Ishikawa (cell line): ENCODE results near the gene NBEAL2.

ENCODE experiments used
- CREB1 ChIP-seq: IDR thresholded peaks from 2 replicates; pipeline ENCODE4 v1.6.1; 2012; ENCODE audit warnings: low read depth
- EGR1 ChIP-seq: IDR thresholded peaks from 2 replicates; pipeline ENCODE4 v1.6.1; 2012
- EP300 ChIP-seq: IDR thresholded peaks from 2 replicates; pipeline ENCODE4 v1.6.1; 2012; ENCODE audit warnings: borderline replicate concordance
- FOXM1 ChIP-seq: IDR thresholded peaks from 2 replicates; pipeline ENCODE4 v1.6.1; 2012; ENCODE audit warnings: low read depth, borderline replicate concordance
- RAD21 ChIP-seq: IDR thresholded peaks from 2 replicates; pipeline ENCODE4 v1.6.1; 2012; ENCODE audit warnings: low read depth
- TAF1 ChIP-seq: IDR thresholded peaks from 2 replicates; pipeline ENCODE4 v1.6.1; 2012; ENCODE audit warnings: low read depth, mild to moderate bottlenecking
- TCF12 ChIP-seq: IDR thresholded peaks from 2 replicates; pipeline ENCODE4 v1.6.1; 2012; ENCODE audit warnings: low read depth
- TEAD4 ChIP-seq: IDR thresholded peaks from 2 replicates; pipeline ENCODE4 v1.6.1; 2012
- YY1 ChIP-seq: IDR thresholded peaks from 2 replicates; pipeline ENCODE4 v1.6.1; 2012; ENCODE audit warnings: low read depth
- ZBTB7A ChIP-seq: IDR thresholded peaks from 2 replicates; pipeline ENCODE4 v1.6.1; 2012; ENCODE audit warnings: low read depth
- TF ChIP-seq, protein P1 (sequence below): IDR thresholded peaks from 2 replicates; pipeline ENCODE4 v1.6.1; 2012
- TF ChIP-seq, protein P2 (sequence below): IDR thresholded peaks from 2 replicates; pipeline ENCODE4 v1.6.1; 2012
- TF ChIP-seq, protein P3 (sequence below): IDR thresholded peaks from 2 replicates; pipeline ENCODE4 v1.6.1; 2012; ENCODE audit warnings: low read depth, mild to moderate bottlenecking

DNA sequence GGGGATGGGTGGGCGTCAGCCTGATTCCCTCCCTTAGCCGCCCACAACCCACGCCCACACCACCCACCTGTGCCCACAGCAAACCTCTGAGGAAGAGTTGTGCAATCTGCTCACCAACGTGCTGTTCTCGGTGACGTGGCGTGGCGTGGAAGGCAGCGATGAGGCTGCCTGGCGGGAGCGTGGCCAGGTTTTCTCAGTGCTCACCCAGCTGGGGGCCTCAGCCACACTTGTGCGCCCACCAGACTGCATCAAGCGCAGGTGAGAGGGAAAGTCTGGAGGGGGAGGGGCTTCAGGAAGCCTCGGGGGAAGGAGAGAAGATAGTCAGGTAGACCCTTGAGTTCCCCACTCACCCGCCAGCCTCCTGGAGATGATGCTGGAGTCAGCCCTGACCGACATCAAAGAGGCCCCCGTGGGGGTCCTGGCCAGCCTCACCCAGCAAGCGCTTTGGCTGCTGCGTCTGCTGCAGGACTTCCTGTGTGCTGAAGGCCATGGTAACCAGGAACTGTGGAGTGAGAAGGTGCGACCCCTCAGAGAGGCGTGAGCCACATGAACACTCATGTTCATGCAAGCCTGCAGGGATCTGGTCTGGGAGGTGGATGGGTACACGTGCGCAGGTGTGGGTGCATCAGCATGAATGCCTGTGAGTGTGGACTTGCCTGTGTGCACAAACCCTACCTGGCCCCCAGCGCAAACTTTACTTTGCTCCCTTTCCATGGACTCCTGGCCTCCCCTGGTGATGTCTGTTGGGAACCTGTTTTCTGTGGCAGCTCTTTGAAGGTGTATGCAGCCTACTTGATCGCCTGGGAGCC lies 21.7 kb downstream of the NBEAL2 start:
- TF ChIP-seq FOXM1: no peak
- TF ChIP-seq EP300: no peak
- TF ChIP-seq, protein P1, sequence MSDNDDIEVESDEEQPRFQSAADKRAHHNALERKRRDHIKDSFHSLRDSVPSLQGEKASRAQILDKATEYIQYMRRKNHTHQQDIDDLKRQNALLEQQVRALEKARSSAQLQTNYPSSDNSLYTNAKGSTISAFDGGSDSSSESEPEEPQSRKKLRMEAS: no peak
- no peak for TF ChIP-seq YY1
- no peak for TF ChIP-seq RAD21
- no peak for TF ChIP-seq EGR1
- TF ChIP-seq, protein P2, sequence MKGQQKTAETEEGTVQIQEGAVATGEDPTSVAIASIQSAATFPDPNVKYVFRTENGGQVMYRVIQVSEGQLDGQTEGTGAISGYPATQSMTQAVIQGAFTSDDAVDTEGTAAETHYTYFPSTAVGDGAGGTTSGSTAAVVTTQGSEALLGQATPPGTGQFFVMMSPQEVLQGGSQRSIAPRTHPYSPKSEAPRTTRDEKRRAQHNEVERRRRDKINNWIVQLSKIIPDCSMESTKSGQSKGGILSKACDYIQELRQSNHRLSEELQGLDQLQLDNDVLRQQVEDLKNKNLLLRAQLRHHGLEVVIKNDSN: no peak
- no peak for TF ChIP-seq TAF1
- TF ChIP-seq CREB1: no peak
- TF ChIP-seq, protein P3, sequence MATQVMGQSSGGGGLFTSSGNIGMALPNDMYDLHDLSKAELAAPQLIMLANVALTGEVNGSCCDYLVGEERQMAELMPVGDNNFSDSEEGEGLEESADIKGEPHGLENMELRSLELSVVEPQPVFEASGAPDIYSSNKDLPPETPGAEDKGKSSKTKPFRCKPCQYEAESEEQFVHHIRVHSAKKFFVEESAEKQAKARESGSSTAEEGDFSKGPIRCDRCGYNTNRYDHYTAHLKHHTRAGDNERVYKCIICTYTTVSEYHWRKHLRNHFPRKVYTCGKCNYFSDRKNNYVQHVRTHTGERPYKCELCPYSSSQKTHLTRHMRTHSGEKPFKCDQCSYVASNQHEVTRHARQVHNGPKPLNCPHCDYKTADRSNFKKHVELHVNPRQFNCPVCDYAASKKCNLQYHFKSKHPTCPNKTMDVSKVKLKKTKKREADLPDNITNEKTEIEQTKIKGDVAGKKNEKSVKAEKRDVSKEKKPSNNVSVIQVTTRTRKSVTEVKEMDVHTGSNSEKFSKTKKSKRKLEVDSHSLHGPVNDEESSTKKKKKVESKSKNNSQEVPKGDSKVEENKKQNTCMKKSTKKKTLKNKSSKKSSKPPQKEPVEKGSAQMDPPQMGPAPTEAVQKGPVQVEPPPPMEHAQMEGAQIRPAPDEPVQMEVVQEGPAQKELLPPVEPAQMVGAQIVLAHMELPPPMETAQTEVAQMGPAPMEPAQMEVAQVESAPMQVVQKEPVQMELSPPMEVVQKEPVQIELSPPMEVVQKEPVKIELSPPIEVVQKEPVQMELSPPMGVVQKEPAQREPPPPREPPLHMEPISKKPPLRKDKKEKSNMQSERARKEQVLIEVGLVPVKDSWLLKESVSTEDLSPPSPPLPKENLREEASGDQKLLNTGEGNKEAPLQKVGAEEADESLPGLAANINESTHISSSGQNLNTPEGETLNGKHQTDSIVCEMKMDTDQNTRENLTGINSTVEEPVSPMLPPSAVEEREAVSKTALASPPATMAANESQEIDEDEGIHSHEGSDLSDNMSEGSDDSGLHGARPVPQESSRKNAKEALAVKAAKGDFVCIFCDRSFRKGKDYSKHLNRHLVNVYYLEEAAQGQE: no peak
- TF ChIP-seq TEAD4: no peak
- no peak for TF ChIP-seq ZBTB7A
- TF ChIP-seq TCF12: no peak
